PFSK-1 (cell line): Measurements from ENCODE around the gene PITRM1.

Source experiments
- FOXP2 ChIP-seq: optimal IDR thresholded peaks from 2 replicates; pipeline ENCODE3; 2011; ENCODE audit warnings: borderline replicate concordance, control low read depth, inconsistent platforms; ENCODE audit not compliant: insufficient read depth; ENCODE audit errors: extremely low read length, extremely low read depth
- POLR2AphosphoS5 ChIP-seq: IDR thresholded peaks from 2 replicates; pipeline ENCODE4 v1.6.1; 2012; ENCODE audit warnings: low read depth, mild to moderate bottlenecking, control low read depth, low read length, moderate library complexity
- REST ChIP-seq, 2 experiments: IDR thresholded peaks; 2 replicates each; pipeline versions ENCODE4 v1.6.1 to v1.8.0; 2011 to 2012; ENCODE audit warnings: low read depth in 2 of 2, low read length in 2 of 2, control low read depth in 1 of 2, inconsistent platforms in 1 of 2, mild to moderate bottlenecking in 1 of 2, moderate library complexity in 1 of 2; ENCODE audit not compliant: insufficient read depth in 1 of 2
- SIN3A ChIP-seq: IDR thresholded peaks from 2 replicates; pipeline ENCODE4 v1.6.1; 2012; ENCODE audit warnings: mild to moderate bottlenecking, low read length, moderate library complexity, borderline replicate concordance; ENCODE audit not compliant: insufficient read depth
- TAF1 ChIP-seq: IDR thresholded peaks from 2 replicates; pipeline ENCODE4 v1.6.1; 2012; ENCODE audit warnings: low read length, control low read depth, borderline replicate concordance; ENCODE audit not compliant: insufficient read depth

PITRM1 gene

GRCh38 chr10:3122034-3122433, 50.5 kb downstream of the PITRM1 start:
- no peak for TF ChIP-seq FOXP2
- TF ChIP-seq POLR2AphosphoS5, result no peak
- no peak for TF ChIP-seq REST (IDR thresholded peaks at IDR 0.05; ENCODE audit: insufficient read depth in 1 of 2, low read depth in 2 of 2, low read length in 2 of 2)
- no peak for TF ChIP-seq SIN3A
- no peak for TF ChIP-seq TAF1

GRCh38 chr10:3119796-3120459, 52.7 kb downstream of the PITRM1 start:
- TF ChIP-seq POLR2AphosphoS5, result no peak; the same call in 1 of the 2 replicates
- no peak for TF ChIP-seq FOXP2
- no peak for TF ChIP-seq SIN3A

- TF ChIP-seq TAF1 (no peak), FOXP2 (no peak), SIN3A (no peak), POLR2AphosphoS5 (no peak), REST (IDR thresholded peaks at IDR 0.05; ENCODE audit: insufficient read depth in 1 of 2, low read depth in 2 of 2, low read length in 2 of 2) (no peak)
These were observed 53.9 kb downstream of the PITRM1 start for GRCh38 chr10:3118641-3119091.

GRCh38 chr10:3117486-3117885, 55.1 kb downstream of the PITRM1 start:
- TF ChIP-seq TAF1 (no peak), POLR2AphosphoS5 (no peak; the same call in 1 of the 2 replicates), FOXP2 (no peak), REST (IDR thresholded peaks at IDR 0.05; ENCODE audit: insufficient read depth in 1 of 2, low read depth in 2 of 2, low read length in 2 of 2) (no peak), SIN3A (no peak)

- TF ChIP-seq SIN3A (no peak), REST (IDR thresholded peaks at IDR 0.05; ENCODE audit: insufficient read depth in 1 of 2, low read depth in 2 of 2, low read length in 2 of 2) (no peak), FOXP2 (no peak), TAF1 (no peak), POLR2AphosphoS5 (no peak)
These were observed 56.0 kb downstream of the PITRM1 start for GRCh38 chr10:3116508-3117100.
